Measurements from ENCODE around the gene ATG13.
"Not testable (repeated sequence)": the region's sequence is repeated elsewhere in the genome, so short reads cannot be mapped to it uniquely, and the experiment has no call there.

ATG13 gene

GRCh38 chr11:46617134-46617971 lies at the start of gene ATG13, which contains the start of gene HARBI1:
ATG13 (plus strand) TSS chr11:46617553; CDS start chr11:46644292, 26,739 bp downstream.
HARBI1 (minus strand) TSS chr11:46617227; CDS start chr11:46616237, 990 bp downstream.
- DNase-seq (ENCODE audit: low read depth in 2 of 2), result peak; percentile 85 to 90

GRCh38 chr11:46570790-46571398 lies 46.5 kb upstream of the ATG13 start:
- no peak for DNase-seq (ENCODE audit: low read depth in 2 of 2)

GRCh38 chr11:46574656-46575055 lies 42.7 kb upstream of the ATG13 start:
- no peak for DNase-seq (ENCODE audit: low read depth in 2 of 2)

- no peak for DNase-seq (ENCODE audit: low read depth in 2 of 2)
These were observed 40.3 kb upstream of the ATG13 start for GRCh38 chr11:46577058-46577457.

GRCh38 chr11:46582588-46582987 lies 34.8 kb upstream of the ATG13 start:
- no peak for DNase-seq (ENCODE audit: low read depth in 2 of 2)

GRCh38 chr11:46583513-46583912 lies 33.8 kb upstream of the ATG13 start:
- DNase-seq (ENCODE audit: low read depth in 2 of 2), result not testable (repeated sequence)

- DNase-seq (ENCODE audit: low read depth in 2 of 2), result no peak
These were observed 29.2 kb upstream of the ATG13 start for GRCh38 chr11:46588131-46588530.

GRCh38 chr11:46588915-46589314 lies 28.4 kb upstream of the ATG13 start:
- DNase-seq (ENCODE audit: low read depth in 2 of 2), result no peak

- DNase-seq (ENCODE audit: low read depth in 2 of 2), result no peak
These were observed 26.4 kb upstream of the ATG13 start for GRCh38 chr11:46590740-46591605.

- DNase-seq (ENCODE audit: low read depth in 2 of 2), result peak; percentile 72 to 79
These were observed 23.6 kb upstream of the ATG13 start, which contains the start of gene AMBRA1 for GRCh38 chr11:46593550-46594373. AMBRA1 (minus strand) TSS chr11:46594023; CDS start chr11:46548380, 45,643 bp downstream.

- no peak for DNase-seq (ENCODE audit: low read depth in 2 of 2)
These were observed 23.0 kb upstream of the ATG13 start for GRCh38 chr11:46594374-46594700.

- no peak for DNase-seq (ENCODE audit: low read depth in 2 of 2)
These were observed 22.6 kb upstream of the ATG13 start for GRCh38 chr11:46594785-46595184.

- DNase-seq (ENCODE audit: low read depth in 2 of 2), result no peak
These were observed 20.2 kb upstream of the ATG13 start for GRCh38 chr11:46597155-46597554.

- no peak for DNase-seq (ENCODE audit: low read depth in 2 of 2)
These were observed 19.6 kb upstream of the ATG13 start for GRCh38 chr11:46597609-46598219.

GRCh38 chr11:46599340-46600193 lies 17.8 kb upstream of the ATG13 start:
- DNase-seq (ENCODE audit: low read depth in 2 of 2), result no peak

GRCh38 chr11:46600194-46600960 lies 17.0 kb upstream of the ATG13 start:
- DNase-seq (ENCODE audit: low read depth in 2 of 2), result no peak

- DNase-seq (ENCODE audit: low read depth in 2 of 2), result no peak
These were observed 16.2 kb upstream of the ATG13 start for GRCh38 chr11:46601129-46601528.

GRCh38 chr11:46603704-46604308 lies 13.5 kb upstream of the ATG13 start:
- DNase-seq (ENCODE audit: low read depth in 2 of 2), result no peak

GRCh38 chr11:46604796-46605195 lies 12.6 kb upstream of the ATG13 start:
- DNase-seq (ENCODE audit: low read depth in 2 of 2), result no peak
